ENCODE data around the gene FBH1. TPM values are rescaled to one million over a fixed set of nuclear protein-coding genes. Genes with fewer than 3 reads are reported as not detected.

FBH1 gene
- total and polyA plus RNA-seq, 9 of the 15 experiments (the other 6 are each of a cell fraction or from before 2014, with no cell fraction given): 13.4 to 108 (median 77.8) TPM

DNA sequence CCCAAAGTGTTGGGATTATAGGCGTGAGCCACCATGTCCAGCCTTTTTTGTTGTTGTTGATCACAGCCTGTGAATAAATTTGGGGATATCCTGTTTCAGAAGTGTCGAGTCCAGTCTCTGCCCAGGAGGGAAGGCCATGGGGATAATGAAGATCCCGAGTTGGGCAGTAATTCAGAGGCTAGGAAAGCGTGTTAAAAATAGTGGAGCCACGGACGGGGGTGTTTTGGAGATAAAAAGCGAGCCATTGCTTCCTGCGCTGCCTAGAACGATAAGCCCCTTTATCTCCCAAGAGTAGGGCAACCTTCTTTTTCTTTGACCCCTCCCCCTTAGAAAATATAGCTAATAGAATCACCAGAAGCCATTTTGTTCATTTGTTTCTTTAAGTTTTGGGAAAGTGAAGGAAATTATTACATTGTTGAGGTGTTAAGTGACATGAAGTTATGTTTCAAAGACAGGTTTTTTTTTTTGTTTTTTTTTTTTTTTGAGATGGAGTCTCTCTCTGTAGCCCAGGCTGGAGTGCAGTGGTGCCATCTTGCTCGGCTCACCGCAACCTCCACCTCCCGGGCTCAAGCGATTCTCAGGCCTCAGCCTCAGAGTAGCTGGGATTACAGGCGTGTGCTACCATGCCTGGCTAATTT lies 44.0 kb downstream of the FBH1 start (continued):
- TF ChIP-seq, protein P1, sequence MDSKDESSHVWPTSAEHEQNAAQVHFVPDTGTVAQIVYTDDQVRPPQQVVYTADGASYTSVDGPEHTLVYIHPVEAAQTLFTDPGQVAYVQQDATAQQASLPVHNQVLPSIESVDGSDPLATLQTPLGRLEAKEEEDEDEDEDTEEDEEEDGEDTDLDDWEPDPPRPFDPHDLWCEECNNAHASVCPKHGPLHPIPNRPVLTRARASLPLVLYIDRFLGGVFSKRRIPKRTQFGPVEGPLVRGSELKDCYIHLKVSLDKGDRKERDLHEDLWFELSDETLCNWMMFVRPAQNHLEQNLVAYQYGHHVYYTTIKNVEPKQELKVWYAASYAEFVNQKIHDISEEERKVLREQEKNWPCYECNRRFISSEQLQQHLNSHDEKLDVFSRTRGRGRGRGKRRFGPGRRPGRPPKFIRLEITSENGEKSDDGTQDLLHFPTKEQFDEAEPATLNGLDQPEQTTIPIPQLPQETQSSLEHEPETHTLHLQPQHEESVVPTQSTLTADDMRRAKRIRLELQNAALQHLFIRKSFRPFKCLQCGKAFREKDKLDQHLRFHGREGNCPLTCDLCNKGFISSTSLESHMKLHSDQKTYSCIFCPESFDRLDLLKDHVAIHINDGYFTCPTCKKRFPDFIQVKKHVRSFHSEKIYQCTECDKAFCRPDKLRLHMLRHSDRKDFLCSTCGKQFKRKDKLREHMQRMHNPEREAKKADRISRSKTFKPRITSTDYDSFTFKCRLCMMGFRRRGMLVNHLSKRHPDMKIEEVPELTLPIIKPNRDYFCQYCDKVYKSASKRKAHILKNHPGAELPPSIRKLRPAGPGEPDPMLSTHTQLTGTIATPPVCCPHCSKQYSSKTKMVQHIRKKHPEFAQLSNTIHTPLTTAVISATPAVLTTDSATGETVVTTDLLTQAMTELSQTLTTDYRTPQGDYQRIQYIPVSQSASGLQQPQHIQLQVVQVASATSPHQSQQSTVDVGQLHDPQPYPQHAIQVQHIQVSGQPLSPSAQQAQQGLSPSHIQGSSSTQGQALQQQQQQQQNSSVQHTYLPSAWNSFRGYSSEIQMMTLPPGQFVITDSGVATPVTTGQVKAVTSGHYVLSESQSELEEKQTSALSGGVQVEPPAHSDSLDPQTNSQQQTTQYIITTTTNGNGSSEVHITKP (IDR thresholded peaks at IDR 0.05; ENCODE audit: partially characterized antibody): peak; percentile 74
- TF ChIP-seq HDAC3 (IDR thresholded peaks at IDR 0.05; ENCODE audit: borderline replicate concordance, partially characterized antibody): peak; percentile 86
- no peak for TF ChIP-seq SIRT6 (IDR thresholded peaks at IDR 0.05; ENCODE audit: low read depth, low read length)
- TF ChIP-seq EGR1 (conservative IDR thresholded peaks at IDR 0.05): peak; percentile 91
- TF ChIP-seq, protein P2, sequence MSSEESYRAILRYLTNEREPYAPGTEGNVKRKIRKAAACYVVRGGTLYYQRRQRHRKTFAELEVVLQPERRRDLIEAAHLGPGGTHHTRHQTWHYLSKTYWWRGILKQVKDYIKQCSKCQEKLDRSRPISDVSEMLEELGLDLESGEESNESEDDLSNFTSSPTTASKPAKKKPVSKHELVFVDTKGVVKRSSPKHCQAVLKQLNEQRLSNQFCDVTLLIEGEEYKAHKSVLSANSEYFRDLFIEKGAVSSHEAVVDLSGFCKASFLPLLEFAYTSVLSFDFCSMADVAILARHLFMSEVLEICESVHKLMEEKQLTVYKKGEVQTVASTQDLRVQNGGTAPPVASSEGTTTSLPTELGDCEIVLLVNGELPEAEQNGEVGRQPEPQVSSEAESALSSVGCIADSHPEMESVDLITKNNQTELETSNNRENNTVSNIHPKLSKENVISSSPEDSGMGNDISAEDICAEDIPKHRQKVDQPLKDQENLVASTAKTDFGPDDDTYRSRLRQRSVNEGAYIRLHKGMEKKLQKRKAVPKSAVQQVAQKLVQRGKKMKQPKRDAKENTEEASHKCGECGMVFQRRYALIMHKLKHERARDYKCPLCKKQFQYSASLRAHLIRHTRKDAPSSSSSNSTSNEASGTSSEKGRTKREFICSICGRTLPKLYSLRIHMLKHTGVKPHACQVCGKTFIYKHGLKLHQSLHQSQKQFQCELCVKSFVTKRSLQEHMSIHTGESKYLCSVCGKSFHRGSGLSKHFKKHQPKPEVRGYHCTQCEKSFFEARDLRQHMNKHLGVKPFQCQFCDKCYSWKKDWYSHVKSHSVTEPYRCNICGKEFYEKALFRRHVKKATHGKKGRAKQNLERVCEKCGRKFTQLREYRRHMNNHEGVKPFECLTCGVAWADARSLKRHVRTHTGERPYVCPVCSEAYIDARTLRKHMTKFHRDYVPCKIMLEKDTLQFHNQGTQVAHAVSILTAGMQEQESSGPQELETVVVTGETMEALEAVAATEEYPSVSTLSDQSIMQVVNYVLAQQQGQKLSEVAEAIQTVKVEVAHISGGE (CRISPR knock-in tag; IDR thresholded peaks at IDR 0.05): peak in 1 of 3 experiments; percentile 68; a peak in 1 of 6 replicates
- TF ChIP-seq, protein P3, sequence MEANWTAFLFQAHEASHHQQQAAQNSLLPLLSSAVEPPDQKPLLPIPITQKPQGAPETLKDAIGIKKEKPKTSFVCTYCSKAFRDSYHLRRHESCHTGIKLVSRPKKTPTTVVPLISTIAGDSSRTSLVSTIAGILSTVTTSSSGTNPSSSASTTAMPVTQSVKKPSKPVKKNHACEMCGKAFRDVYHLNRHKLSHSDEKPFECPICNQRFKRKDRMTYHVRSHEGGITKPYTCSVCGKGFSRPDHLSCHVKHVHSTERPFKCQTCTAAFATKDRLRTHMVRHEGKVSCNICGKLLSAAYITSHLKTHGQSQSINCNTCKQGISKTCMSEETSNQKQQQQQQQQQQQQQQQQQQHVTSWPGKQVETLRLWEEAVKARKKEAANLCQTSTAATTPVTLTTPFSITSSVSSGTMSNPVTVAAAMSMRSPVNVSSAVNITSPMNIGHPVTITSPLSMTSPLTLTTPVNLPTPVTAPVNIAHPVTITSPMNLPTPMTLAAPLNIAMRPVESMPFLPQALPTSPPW (CRISPR knock-in tag; IDR thresholded peaks at IDR 0.05): peak; percentile 73
- TF ChIP-seq L3MBTL2 (IDR thresholded peaks at IDR 0.05): peak; percentile 71
- TF ChIP-seq, protein P4, sequence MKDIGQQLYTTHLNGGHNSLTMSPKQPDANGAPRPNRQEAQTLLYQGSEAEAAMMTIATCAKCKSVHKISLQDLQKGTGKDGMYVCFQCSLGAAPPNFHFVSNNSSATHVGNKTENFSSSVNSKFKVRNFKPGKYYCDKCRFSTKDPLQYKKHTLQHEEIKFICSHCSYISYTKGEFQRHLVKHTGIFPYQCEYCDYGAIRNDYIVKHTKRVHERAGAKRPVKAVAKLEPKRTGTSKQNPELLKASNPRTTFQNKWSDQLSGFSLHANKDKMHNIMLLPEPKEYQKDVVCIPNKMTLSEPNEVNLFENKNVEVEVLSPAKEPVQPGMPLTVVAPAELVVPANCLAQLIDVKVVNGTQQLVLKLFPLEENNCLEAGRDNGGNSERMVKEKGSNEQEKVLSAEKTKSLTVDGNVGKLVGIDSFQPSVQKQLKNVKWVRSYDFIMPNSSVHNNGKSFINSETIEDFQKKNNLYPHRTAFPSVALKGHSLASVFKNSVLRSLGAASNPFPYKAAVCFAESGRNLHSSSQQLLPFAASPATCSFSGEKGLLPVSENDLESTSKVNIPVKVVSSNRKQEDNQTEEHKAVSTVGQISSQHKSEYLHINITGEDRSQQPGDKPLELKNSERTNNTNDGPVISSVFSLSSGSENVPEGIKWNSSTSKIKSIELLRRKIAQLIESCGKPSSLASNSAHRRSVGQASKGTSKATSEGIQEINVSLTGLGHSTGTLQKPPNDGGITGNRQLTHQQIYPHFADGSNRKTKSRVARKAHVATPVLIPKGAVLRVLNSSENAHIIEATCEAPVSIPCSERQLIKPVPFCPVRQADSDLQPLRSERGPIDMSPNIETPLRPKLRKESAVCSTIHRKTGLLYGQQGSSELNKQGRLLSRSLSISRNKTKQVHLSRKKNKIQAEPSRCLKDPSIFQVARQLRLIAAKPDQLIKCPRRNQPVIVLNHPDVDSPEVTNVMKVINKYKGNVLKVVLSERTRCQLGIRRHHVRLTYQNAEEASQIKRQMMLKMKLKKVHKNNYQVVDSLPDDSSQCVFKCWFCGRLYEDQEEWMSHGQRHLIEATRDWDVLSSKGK (CRISPR knock-in tag; IDR thresholded peaks at IDR 0.05): no peak
- TF ChIP-seq SUPT5H (IDR thresholded peaks at IDR 0.05): peak; percentile 42; the same call in 1 of the 2 replicates
- TF ChIP-seq MEF2D (tag; conservative IDR thresholded peaks at IDR 0.05; ENCODE audit: low read depth): peak; percentile 86
- TF ChIP-seq SMARCE1 (IDR thresholded peaks at IDR 0.05): peak; percentile 87
- TF ChIP-seq, protein P5, sequence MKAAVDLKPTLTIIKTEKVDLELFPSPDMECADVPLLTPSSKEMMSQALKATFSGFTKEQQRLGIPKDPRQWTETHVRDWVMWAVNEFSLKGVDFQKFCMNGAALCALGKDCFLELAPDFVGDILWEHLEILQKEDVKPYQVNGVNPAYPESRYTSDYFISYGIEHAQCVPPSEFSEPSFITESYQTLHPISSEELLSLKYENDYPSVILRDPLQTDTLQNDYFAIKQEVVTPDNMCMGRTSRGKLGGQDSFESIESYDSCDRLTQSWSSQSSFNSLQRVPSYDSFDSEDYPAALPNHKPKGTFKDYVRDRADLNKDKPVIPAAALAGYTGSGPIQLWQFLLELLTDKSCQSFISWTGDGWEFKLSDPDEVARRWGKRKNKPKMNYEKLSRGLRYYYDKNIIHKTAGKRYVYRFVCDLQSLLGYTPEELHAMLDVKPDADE (conservative IDR thresholded peaks at IDR 0.05; ENCODE audit: control insufficient read depth, low read depth, low read length): peak; percentile 52; the same call in 1 of the 2 replicates
- peak; percentile 96 for TF ChIP-seq ARID1B (IDR thresholded peaks at IDR 0.05)

Data from K562 (cell line).